Epidermal melanocyte (primary cell): ENCODE measurements around the gene PSAP.
"Not testable (repeated sequence)": the region's sequence is repeated elsewhere in the genome, so short reads cannot be mapped to it uniquely, and the experiment has no call there.

Experiments used
- DNase-seq: peaks from one replicate; pipeline ENCODE4 v3.0.0; 2011; ENCODE audit warnings: low spot score; ENCODE audit not compliant: insufficient read length

Gene PSAP

GRCh38 chr10:71874680-71875354 lies 23.8 kb upstream of the PSAP start:
- DNase-seq = not testable (repeated sequence)

- DNase-seq = no peak
These were observed 22.6 kb upstream of the PSAP start for GRCh38 chr10:71873582-71874211.

DNA sequence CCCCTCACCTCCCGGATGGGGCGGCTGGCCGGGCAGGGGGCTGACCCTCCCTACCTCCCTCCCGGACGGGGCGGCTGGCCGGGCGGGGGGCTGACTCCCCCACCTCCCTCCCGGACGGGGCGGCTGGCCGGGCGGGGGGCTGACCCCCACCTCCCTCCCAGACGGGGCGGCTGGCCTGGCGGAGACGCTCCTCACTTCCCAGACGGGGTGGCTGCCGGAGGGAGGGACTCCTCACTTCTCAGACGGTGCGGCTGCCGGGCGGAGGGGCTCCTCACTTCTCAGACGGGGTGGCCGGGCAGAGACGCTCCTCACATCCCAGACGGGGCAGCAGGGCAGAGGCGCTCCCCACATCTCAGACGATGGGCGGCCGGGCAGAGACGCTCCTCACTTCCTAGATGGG lies 18.6 kb upstream of the PSAP start:
- not testable (repeated sequence) for DNase-seq

- peak; percentile 40 for DNase-seq
These were observed 17.2 kb upstream of the PSAP start for GRCh38 chr10:71868192-71868697.

GRCh38 chr10:71865561-71866041 lies 14.6 kb upstream of the PSAP start:
- no peak for DNase-seq

DNA sequence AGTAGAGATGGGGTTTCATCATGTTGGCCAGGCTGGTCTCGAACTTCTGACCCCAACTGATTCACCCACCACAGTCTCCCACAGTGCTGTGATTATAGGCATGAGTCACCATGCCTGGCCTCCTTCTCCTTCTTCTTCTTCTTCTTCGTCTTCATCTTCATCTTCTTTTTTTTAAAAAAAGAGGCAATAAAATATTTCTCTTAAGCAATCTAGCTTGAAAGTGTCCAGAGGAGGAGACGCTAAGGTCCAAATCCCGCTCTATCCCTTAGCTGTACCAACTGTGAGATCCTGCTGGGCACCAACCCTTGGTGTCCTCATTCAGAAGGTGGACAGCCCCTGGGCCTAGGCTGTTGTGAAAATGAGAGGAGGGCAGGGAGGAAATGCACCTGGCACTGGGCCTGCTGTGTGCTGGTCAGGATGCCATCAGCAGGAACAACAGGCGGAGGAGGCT lies 13.9 kb upstream of the PSAP start:
- DNase-seq = no peak

DNA sequence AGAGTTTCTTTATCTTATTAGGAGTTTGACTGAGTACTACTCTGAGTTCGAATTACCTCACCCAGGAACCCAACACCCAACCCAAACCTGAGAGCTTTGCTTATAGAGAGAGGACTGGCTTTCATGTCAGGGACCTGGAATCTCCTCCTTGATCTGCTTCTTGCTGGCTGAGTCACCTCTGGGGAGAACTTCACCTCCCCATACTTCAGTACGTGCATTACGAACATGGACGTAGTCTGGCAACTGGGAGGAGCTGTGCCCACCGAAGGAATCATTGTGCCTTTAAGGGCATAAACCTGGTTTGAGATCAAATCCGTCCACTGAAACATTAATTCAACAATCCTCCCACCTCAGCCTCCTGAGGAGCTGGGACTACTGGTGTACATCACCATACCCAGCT lies 12.2 kb upstream of the PSAP start:
- DNase-seq = no peak

DNA sequence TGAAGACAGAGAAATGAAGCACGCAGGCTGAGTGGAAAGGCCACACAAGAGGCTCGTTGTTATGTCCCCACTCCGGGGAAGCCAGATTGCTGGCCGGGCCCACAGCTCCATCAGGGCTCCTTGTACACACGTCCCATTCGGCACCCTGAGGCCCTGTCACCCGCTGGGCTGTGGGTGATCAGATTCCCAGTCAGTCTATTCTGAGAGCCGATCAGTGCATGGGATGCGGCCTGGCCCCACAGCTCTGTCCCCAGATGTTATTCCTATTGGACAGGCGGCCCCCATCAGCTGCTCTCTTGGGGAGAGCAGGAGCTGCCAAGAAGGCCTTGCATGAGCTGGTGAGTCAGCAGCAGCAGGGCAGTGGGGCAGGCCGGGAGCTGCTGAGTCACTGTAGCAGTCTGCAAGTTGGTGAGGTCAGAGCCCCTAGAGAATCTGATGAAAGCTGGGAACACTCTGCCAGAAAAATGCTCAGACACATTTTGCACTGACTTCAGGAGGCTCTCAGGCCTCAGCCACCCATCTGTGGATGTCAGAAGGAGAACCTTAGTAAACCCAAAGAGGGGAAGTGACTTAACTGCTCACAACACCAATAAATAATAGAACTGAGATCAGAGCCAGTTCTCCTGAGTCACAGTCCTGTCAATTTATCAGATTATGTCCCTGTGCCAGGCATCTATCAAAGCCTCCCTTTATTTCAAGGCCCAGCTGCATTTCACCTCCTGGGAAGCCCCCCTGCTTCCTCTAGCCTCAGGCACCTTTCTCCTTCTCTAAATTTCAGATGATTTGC lies 9.4 kb upstream of the PSAP start:
- peak; percentile 73 for DNase-seq

GRCh38 chr10:71857934-71858890 lies 7.2 kb upstream of the PSAP start:
- no peak for DNase-seq

- DNase-seq = no peak
These were observed 5.6 kb upstream of the PSAP start for GRCh38 chr10:71856619-71857018.

DNA sequence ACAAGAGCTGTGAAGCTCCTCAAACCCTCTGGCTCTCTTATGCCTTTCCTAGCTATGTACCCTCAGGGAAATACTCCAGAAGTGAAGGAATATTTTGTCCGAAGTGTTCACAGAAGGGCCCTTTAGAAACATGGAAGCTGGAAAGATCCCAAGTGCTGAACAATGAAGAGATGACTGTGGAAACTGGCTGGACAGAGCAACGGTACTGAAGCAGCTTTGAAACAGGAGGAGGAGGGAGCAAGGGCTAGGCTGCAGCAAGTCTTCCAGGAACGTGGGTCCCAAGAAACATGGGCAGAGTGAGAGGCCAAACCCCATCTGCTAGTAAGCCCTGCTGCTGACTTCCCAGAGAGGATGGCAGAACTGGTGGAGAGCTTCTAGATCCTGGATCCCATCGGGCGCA lies 3.0 kb upstream of the PSAP start:
- peak; percentile 75 for DNase-seq

DNA sequence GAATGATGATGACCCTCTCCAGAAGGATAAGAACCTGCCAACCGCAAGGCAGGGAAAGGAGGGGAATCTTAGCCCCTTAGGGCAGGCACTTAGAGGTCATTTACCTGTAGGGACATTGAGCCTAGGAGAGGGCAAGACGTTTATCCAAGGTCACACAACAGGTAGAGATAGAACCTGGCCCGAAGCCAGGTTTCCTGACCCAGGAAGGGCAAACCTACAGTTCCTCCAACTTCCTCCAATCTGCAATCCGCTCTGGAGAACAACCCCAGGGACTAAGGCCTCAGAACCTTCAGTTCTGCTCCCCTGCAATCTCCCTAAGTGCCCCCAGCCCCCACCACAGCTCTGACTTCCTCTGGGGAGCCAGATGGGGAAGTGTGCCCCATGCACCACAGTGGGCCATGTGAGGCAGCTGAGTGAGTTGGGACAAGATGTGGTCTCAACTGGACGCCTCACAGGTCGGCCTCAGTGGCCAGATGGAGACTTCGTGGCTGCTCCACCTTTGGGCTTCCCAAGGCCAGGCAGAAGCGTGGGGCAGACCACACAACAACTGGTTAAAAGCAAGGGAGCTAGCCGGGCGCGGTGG lies 1.4 kb upstream of the PSAP start:
- no peak for DNase-seq

- DNase-seq = not testable (repeated sequence)
These were observed 529 bp upstream of the PSAP start for GRCh38 chr10:71851465-71852095.

GRCh38 chr10:71850021-71850742 lies 869 bp downstream of the PSAP start:
- no peak for DNase-seq

DNA sequence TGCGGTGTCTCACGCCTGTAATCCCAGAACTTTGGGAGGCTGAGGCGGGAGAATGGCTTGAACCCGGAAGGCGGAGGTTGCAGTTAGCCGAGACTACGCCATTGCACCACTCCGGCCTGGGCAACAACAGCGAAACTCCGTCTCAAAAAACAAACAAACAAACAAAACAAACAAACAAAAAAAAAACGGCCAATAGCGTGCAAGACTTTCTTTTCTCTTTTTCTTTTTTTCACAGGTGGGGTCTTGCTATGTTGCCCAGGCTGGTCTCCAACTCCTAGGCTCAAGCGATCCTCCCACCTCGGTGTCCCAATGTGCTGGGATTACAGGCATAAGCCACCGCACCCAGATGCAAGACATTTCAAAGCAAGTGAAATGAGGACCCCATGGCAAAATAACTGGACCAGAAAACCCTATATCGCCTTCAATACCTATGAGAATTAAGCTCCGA lies 1.6 kb downstream of the PSAP start:
- no peak for DNase-seq

- DNase-seq = no peak
These were observed 2.5 kb downstream of the PSAP start for GRCh38 chr10:71848325-71849275.

- DNase-seq = no peak
These were observed 3.6 kb downstream of the PSAP start for GRCh38 chr10:71847418-71847817.

GRCh38 chr10:71846816-71847215 lies 4.2 kb downstream of the PSAP start:
- DNase-seq = no peak
